H1 (cell line): ENCODE data around the gene OSTC. TPM values are rescaled to one million over a fixed set of nuclear protein-coding genes. Genes with fewer than 3 reads are reported as not detected.

Experiments used
- CTCF ChIA-PET: fragments of 300-600 bp; sonication (Branson Sonifier 250); formaldehyde crosslinking; loops from one replicate; lab custom pipeline; 2021; ENCODE audit not compliant: partially characterized antibody; lab: Charles Lee
- POLR2A ChIA-PET: fragments of 300-600 bp; sonication (Branson Sonifier 250); formaldehyde crosslinking; loops from one replicate; lab custom pipeline; 2021; ENCODE audit warnings: inconsistent platforms; ENCODE audit not compliant: partially characterized antibody; lab: Charles Lee
- DNase-seq, 2 experiments: peaks; one replicate each; pipeline versions ENCODE4 v3.0.0 to v3.0.0-alpha.2; 2010 to 2022; ENCODE audit warnings: low spot score in 2 of 2, low read depth in 1 of 2, mixed read lengths in 1 of 2
- FAIRE-seq: peaks from 2 replicates; lab custom pipeline; 2011; peaks lifted over from hg19 to GRCh38; lab: Jason Lieb, UNC
- H2AFZ ChIP-seq: 2 replicates; pipeline ENCODE4 v1.8.1; 2012; ENCODE audit warnings: low read length, inconsistent platforms
- H2AK5ac ChIP-seq: 2 replicates; pipeline ENCODE4 v1.6.1; 2013; ENCODE audit warnings: low read depth, low read length
- H2BK120ac ChIP-seq: replicated peaks from 2 replicates; pipeline ENCODE3; 2013; ENCODE audit warnings: low read depth, low read length, inconsistent platforms
- H2BK12ac ChIP-seq: 2 replicates; pipeline ENCODE4 v1.6.1; 2013; ENCODE audit warnings: low read depth, low read length
- H2BK15ac ChIP-seq: 2 replicates; pipeline ENCODE4 v1.6.1; 2013; ENCODE audit warnings: low read length
- H2BK20ac ChIP-seq: 2 replicates; pipeline ENCODE4 v1.6.1; 2013; ENCODE audit warnings: low read length
- H2BK5ac ChIP-seq: 2 replicates; pipeline ENCODE4 v1.6.1; 2013; ENCODE audit warnings: low read depth, low read length
- H3K14ac ChIP-seq: 2 replicates; pipeline ENCODE4 v1.6.1; 2013; ENCODE audit warnings: inconsistent platforms; ENCODE audit not compliant: insufficient read length
- H3K18ac ChIP-seq: 2 replicates; pipeline ENCODE4 v1.6.1; 2013; ENCODE audit warnings: low read length; ENCODE audit errors: extremely low read depth
- H3K23ac ChIP-seq: 2 replicates; pipeline ENCODE4 v1.6.1; 2013; ENCODE audit warnings: inconsistent platforms; ENCODE audit not compliant: insufficient read length
- H3K23me2 ChIP-seq: 2 replicates; pipeline ENCODE4 v1.6.1; 2013; ENCODE audit warnings: low read depth, low read length
- H3K27ac ChIP-seq: 2 replicates; pipeline ENCODE4 v1.6.1; 2011; ENCODE audit warnings: low read depth, low read length, inconsistent platforms
- H3K27me3 ChIP-seq, 4 experiments: replicated peaks in 1 of 4; 1 replicate in 1 of 4; 2 replicates in 3 of 4; pipeline versions ENCODE4 v1.6.1 to v1.8.1; 2011 to 2013; ENCODE audit warnings: low read length in 3 of 4, mild to moderate bottlenecking in 3 of 4, inconsistent platforms in 2 of 4, mixed read lengths in 2 of 4, moderate library complexity in 1 of 4; ENCODE audit not compliant: control insufficient read depth in 3 of 4, insufficient read depth in 3 of 4; ENCODE audit errors: extremely low read depth in 1 of 4
- H3K36me3 ChIP-seq, 4 experiments: 2 replicates each; pipeline versions ENCODE4 v1.6.1 to v1.8.1; 2011 to 2013; ENCODE audit warnings: mild to moderate bottlenecking in 4 of 4, low read length in 3 of 4, moderate library complexity in 2 of 4, control low read depth in 1 of 4, inconsistent platforms in 1 of 4; ENCODE audit not compliant: insufficient read depth in 4 of 4, control insufficient read depth in 2 of 4
- H3K4ac ChIP-seq: replicated peaks from 2 replicates; pipeline ENCODE3; 2013; ENCODE audit warnings: low read length, low read depth, mixed read lengths, inconsistent platforms; ENCODE audit not compliant: insufficient read length
- H3K4me1 ChIP-seq, 4 experiments: replicated peaks in 1 of 4; 1 replicate in 1 of 4; 2 replicates in 3 of 4; pipeline versions ENCODE4 v1.6.1 to v1.8.1; 2011 to 2013; ENCODE audit warnings: low read length in 3 of 4, inconsistent platforms in 2 of 4, mixed read lengths in 1 of 4; ENCODE audit not compliant: insufficient read depth in 4 of 4, control insufficient read depth in 3 of 4
- H3K4me2 ChIP-seq, 2 experiments: 2 replicates each; pipeline versions ENCODE4 v1.6.1 to v1.8.1; 2011 to 2013; ENCODE audit warnings: low read depth in 2 of 2, low read length in 2 of 2, control low read depth in 1 of 2, inconsistent platforms in 1 of 2, mild to moderate bottlenecking in 1 of 2; ENCODE audit not compliant: insufficient read depth in 1 of 2
- H3K4me3 ChIP-seq, 4 experiments: fragments of 200-600, 300-600 bp in 1 of 4; sonication (generic), shearing (Covaris generic), sonication (Bioruptor Twin) in 1 of 4; 2 replicates each; pipeline versions ENCODE4 v1.5.1 to v1.8.1; 2011 to 2016; ENCODE audit warnings: low read length in 4 of 4, low read depth in 3 of 4, control low read depth in 2 of 4, inconsistent platforms in 2 of 4, mild to moderate bottlenecking in 2 of 4, mixed read lengths in 1 of 4, moderate library complexity in 1 of 4; ENCODE audit not compliant: insufficient read depth in 2 of 4; ENCODE audit errors: extremely low read depth in 1 of 4
- H3K56ac ChIP-seq: replicated peaks from 2 replicates; pipeline ENCODE3; 2013; ENCODE audit warnings: low read depth, mild to moderate bottlenecking, mixed read lengths, low read length, inconsistent platforms; ENCODE audit not compliant: insufficient read length
- H3K79me1 ChIP-seq: 2 replicates; pipeline ENCODE4 v1.6.1; 2013; ENCODE audit warnings: low read depth, low read length, control low read depth
- H3K79me2 ChIP-seq, 2 experiments: 2 replicates each; pipeline versions ENCODE4 v1.6.1 to v1.8.1; 2012 to 2013; ENCODE audit warnings: low read length in 2 of 2, mild to moderate bottlenecking in 2 of 2, inconsistent platforms in 1 of 2; ENCODE audit not compliant: insufficient read depth in 2 of 2, control insufficient read depth in 1 of 2
- H3K9ac ChIP-seq, 4 experiments: replicated peaks in 1 of 4; 1 replicate in 1 of 4; 2 replicates in 3 of 4; pipeline versions ENCODE4 v1.6.1 to v1.8.1; 2011 to 2013; ENCODE audit warnings: low read depth in 3 of 4, low read length in 3 of 4, control low read depth in 2 of 4, mild to moderate bottlenecking in 2 of 4, moderate library complexity in 2 of 4, inconsistent platforms in 1 of 4; ENCODE audit errors: extremely low read depth in 1 of 4
- H3K9me3 ChIP-seq, 2 experiments: 2 replicates each; pipeline versions ENCODE4 v1.6.1 to v1.8.1; 2012 to 2013; ENCODE audit warnings: mild to moderate bottlenecking in 2 of 2, moderate library complexity in 2 of 2, control low read depth in 1 of 2, inconsistent platforms in 1 of 2, low read depth in 1 of 2, low read length in 1 of 2, mixed read lengths in 1 of 2; ENCODE audit not compliant: insufficient read depth in 2 of 2
- H4K20me1 ChIP-seq, 2 experiments: replicated peaks in 1 of 2; 2 replicates each; pipeline versions ENCODE3 to v1.8.1; 2011 to 2013; ENCODE audit warnings: inconsistent platforms in 2 of 2, low read length in 2 of 2, mild to moderate bottlenecking in 1 of 2; ENCODE audit not compliant: insufficient read depth in 2 of 2, control insufficient read depth in 1 of 2
- H4K5ac ChIP-seq: 2 replicates; pipeline ENCODE4 v1.6.1; 2013; ENCODE audit warnings: low read length, low read depth, mixed read lengths, inconsistent platforms; ENCODE audit not compliant: insufficient read length
- H4K8ac ChIP-seq: 2 replicates; pipeline ENCODE4 v1.8.0; 2013; ENCODE audit warnings: mild to moderate bottlenecking, moderate library complexity, low read length, inconsistent platforms; ENCODE audit not compliant: insufficient read depth; ENCODE audit errors: extremely low read depth
- H4K91ac ChIP-seq: replicated peaks from 2 replicates; pipeline ENCODE3; 2013; ENCODE audit warnings: low read length, mixed read lengths, inconsistent platforms; ENCODE audit not compliant: insufficient read length
- NANOG ChIP-seq: IDR thresholded peaks from 2 replicates; pipeline ENCODE4 v1.6.1; 2011; ENCODE audit warnings: low read length, low read depth, mild to moderate bottlenecking, inconsistent platforms; ENCODE audit not compliant: insufficient read depth, poor library complexity, severe bottlenecking
- POU5F1 ChIP-seq: IDR thresholded peaks from 2 replicates; pipeline ENCODE4 v1.6.1; 2011; ENCODE audit warnings: low read depth, mild to moderate bottlenecking, low read length, moderate library complexity
- WGBS, 2 experiments: shearing (Covaris generic) in 1 of 2; methylation state at CpG; one replicate each; pipeline versions ENCODE4 v1.1.6 to v1.1.7; 2013 to 2015; ENCODE audit warnings: low lambda C conversion rate in 2 of 2, mixed read lengths in 2 of 2, inconsistent platforms in 1 of 2, low coverage in 1 of 2, missing lambda C conversion rate in 1 of 2; ENCODE audit not compliant: insufficient replicate concordance in 2 of 2, insufficient coverage in 1 of 2, insufficient read length in 1 of 2; ENCODE audit errors: extremely low coverage in 1 of 2, missing lambda C conversion rate in 1 of 2; 5-methylcytosine and 5-hydroxymethylcytosine counted together
- polyA plus RNA-seq, 7 experiments: library from polyadenylated mRNA; depleted of rRNA in 3 of 7; stranded (reverse) in 5 of 7; unstranded in 2 of 7; fragments of >200 nt in 5 of 7; fragments of 200-250 nt in 2 of 7; gene quantifications; 1 replicate in 5 of 7; 2 replicates in 1 of 7; 4 replicates in 1 of 7; pipeline versions ENCODE4 v1.2.1 to v1.2.3, GENCODE V29; 2011 to 2013; ENCODE audit warnings: missing spikeins in 2 of 7, mixed read lengths in 2 of 7
- total RNA-seq: library from RNA; stranded (reverse); fragmentation: NEBNext Ultra II Directional; extraction: Animal tissue kit (Norgen Biotek cat#: 25700); gene quantifications from 2 replicates; pipeline ENCODE4 v1.2.1, GENCODE V29; 2021

OSTC gene
- total and polyA plus RNA-seq, 2 of the 8 experiments (the other 6 are each of a cell fraction or from before 2014, with no cell fraction given): 165 to 176 TPM

- ChIA-PET CTCF (interaction anchor here (0.7 to 1.9 kb wide), 5 partner anchors 9 to 30 kb away, joined by 3 to 8 read pairs (median 4); no protein-coding TSS in a partner anchor), POLR2A (no interaction called here)
- Histone ChIP-seq H4K91ac (no peak overlapping the region), H3K4me3 (no peak overlapping the region), H3K36me3 (no peaks in the 10 kb centered on the region), H2AFZ (no peak overlapping the region), H3K9ac (no peak overlapping the region), H2AK5ac (no peak overlapping the region), H3K4me2 (no peak overlapping the region), H2BK15ac (no peak overlapping the region), H3K14ac (no peak overlapping the region), H2BK12ac (no peak overlapping the region), H3K23me2 (no peaks in the 10 kb centered on the region), H3K79me1 (no peaks in the 10 kb centered on the region), H3K9me3 (no peaks in the 10 kb centered on the region), H3K79me2 (no peaks in the 10 kb centered on the region), H3K18ac (no peak overlapping the region), H3K23ac (no peak overlapping the region), H2BK5ac (no peak overlapping the region), H3K56ac (no peak overlapping the region), H4K20me1 (no peaks in the 10 kb centered on the region), H3K27me3 (no peaks in the 10 kb centered on the region), H3K4ac (no peak overlapping the region), H4K8ac (no peak overlapping the region), H4K5ac (no peak overlapping the region), H3K4me1 (no peaks in the 10 kb centered on the region), H2BK120ac (no peak overlapping the region), H2BK20ac (no peak overlapping the region), H3K27ac (no peak overlapping the region)
- DNase-seq (no peak), FAIRE-seq (no peak)
- 77% methylated on average over 4 of the region's 4 CpGs; no CpG with 5 or more reads in 1 of the 2 experiments for WGBS, 2 experiments
- TF ChIP-seq POU5F1 (no peak), NANOG (no peak)
These were observed 55.9 kb downstream of the OSTC start for GRCh38 chr4:108706289-108706688.
